MM.1S (cell line): ENCODE results near the gene SPPL3.

ENCODE experiments used
- EZH2 ChIP-seq: fragments of 300-600 bp; sonication (generic); optimal IDR thresholded peaks from 2 replicates; pipeline ENCODE3; 2017; ENCODE audit warnings: low read depth, mild to moderate bottlenecking, antibody characterized with exemption, low read length, mixed read lengths
- TF ChIP-seq, protein P1 (sequence below): fragments of 300-600 bp; sonication (generic); IDR thresholded peaks from 2 replicates; pipeline ENCODE4 v1.5.1; 2016; ENCODE audit warnings: antibody characterized with exemption, low read length, mixed read lengths

DNA sequence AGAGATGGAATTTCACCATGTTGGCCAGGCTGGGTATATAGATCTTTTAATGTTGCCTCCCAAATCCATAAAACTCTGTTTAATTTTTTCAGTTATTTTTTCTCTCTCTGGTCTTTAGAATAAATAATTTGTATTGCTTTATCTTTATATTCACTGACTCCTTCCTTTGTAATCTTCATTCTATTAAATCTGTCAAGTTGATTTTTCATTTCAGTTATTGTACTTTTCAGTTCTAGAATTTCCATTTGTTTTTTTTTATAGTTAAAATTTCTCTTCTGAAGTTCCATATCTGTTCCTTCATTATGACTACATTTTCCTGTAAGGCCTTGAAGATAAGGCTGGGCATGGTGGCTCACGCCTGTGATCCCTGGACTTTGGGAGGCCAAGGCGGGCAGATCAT is 13.6 kb upstream of the SPPL3 start:
- TF ChIP-seq, protein P1, sequence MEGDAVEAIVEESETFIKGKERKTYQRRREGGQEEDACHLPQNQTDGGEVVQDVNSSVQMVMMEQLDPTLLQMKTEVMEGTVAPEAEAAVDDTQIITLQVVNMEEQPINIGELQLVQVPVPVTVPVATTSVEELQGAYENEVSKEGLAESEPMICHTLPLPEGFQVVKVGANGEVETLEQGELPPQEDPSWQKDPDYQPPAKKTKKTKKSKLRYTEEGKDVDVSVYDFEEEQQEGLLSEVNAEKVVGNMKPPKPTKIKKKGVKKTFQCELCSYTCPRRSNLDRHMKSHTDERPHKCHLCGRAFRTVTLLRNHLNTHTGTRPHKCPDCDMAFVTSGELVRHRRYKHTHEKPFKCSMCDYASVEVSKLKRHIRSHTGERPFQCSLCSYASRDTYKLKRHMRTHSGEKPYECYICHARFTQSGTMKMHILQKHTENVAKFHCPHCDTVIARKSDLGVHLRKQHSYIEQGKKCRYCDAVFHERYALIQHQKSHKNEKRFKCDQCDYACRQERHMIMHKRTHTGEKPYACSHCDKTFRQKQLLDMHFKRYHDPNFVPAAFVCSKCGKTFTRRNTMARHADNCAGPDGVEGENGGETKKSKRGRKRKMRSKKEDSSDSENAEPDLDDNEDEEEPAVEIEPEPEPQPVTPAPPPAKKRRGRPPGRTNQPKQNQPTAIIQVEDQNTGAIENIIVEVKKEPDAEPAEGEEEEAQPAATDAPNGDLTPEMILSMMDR: no peak
- TF ChIP-seq EZH2: no peak
